Dedifferentiated amniotic fluid mesenchymal stem cell (primary cell): Measurements from ENCODE around the gene COG5.

ENCODE experiments used
- DNase-seq: peaks from one replicate; pipeline ENCODE4 v3.0.0-alpha.2; 2016; ENCODE audit errors: extremely low spot score

Gene COG5

DNA sequence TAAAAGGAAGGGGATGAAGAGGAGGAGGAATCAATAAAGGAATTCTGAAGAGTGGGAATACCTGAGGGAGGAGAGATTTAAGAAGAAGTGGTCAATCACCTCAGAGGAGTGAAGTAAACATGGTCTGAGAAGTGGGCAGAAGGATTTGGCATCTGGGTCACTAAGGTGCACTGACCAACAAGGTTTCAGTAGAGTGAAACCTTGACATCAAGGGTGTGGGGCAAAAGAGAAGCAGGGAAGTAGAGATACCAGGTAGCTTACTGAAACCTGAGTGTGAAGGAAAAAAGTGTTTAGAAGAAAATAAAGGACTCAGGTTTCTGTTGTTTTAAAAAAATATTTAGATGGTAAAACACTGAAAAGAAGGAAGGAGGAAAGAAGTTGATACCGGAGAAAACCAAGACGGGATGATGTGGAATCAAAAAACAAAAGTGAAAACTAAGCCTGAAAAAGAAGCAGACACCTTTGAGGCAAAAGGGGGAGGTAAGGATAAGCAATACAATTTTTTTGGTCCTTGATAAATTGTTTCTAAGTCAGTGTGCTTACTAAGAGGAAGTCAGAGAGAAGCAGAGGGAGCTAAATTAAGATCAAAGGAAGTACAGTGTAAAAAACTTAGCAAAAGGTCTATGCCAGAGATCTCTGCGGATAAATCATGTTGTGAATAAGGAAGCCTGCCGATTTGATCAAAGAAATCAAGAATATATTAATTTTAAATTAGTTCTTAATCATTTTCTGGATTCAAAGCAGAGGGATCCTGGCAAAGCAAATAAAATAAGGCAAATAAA lies 231.0 kb downstream of the COG5 start:
- no peak for DNase-seq

DNA sequence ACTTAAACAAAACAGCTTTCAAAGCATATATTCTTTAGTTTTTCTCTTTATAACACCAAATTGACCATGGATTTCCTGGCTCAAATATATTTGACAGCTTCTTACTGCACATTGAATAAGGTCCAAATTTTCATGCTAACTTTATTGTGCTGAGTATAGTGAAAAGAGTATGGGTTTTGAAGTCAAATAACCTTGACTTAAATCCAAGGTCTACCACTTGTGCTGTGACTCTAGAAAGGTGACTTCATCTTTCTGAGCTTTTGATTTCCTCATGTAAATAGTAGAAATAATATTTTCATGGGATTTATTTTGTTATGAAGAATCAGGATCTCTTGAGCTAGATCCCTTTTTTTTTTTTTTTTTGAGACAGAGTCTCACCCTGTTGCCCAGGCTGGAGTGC lies 233.2 kb downstream of the COG5 start:
- DNase-seq = no peak

DNA sequence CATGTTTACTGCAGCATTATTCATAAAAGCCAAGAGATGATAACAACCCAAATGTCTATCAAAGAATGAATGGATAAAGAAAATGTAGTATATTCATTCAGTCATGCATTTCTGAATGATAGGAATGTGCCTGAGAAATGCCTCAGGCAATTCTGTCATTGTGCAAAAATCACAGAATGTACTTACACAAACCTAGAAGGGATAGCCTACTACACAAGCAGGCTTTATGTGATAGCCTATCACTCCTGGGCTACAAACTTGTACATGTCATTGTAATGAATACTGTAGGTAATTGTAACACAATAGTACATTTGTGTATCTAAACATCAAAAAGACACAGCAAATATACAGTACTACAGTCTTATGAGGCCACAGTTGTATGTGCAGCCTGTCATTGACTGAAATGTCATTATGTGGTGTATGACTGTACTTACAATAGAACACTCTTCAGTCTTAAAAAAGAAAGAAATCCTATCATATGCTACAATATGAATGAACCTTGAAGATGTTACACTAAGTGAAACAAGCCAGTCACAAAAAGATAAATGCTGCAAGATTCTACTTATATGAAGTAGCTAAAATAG lies 235.6 kb downstream of the COG5 start:
- peak; percentile 54 for DNase-seq

DNA sequence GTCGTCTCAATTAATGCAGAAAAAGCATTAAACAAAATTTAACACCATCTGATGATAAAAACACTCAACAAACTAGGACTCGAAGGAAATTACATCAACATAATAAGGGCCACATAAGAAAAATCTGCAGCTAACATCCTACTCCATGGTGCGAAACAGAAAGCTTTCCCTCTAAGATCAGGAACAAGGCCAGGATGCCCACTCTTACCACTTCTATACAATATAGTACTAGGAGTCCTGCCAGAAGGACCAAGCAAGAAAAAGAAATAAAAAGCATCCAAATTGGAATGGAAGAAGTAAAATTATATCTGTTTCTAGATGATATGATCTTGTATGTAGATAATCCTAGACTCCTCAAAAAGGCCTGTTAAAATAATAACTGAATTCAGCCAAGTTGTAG lies 237.7 kb downstream of the COG5 start:
- DNase-seq = no peak

DNA sequence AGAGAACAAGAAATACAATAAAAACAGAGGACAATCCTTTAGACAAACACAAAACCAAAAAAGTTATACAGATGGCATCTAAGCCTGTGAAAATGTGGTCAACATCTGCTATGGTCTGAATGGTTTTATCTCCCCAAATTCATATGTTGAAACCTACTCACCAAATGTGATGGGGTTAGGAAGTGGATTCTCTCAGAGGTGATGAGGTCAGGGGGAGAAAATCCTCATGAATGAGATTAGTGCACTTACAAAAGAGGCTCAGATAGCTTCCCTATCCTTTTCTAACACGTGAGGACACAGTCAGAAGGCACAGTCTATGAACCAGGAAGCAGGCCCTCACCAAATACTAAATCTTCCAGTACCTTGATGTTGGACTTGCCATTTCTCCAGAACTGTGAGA lies 241.7 kb downstream of the COG5 start:
- no peak for DNase-seq

DNA sequence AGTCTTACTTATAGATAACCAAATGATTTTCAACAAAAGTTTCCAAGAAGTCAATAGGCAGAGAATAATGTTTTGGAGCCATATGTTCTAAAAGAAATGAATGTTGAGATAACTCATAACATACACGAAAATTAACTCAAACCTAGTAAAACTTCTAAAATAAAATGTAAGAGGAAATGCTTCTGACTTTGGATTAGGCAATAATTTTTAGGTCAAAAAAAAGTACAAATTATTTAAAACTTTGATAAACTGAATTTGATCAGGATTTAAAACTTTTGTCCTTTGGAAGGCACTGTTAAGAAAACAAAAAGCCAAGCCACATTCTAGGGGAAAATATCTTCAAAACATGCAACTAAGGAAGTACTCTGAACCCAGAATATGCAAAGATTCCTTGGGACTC lies 242.1 kb downstream of the COG5 start:
- no peak for DNase-seq

DNA sequence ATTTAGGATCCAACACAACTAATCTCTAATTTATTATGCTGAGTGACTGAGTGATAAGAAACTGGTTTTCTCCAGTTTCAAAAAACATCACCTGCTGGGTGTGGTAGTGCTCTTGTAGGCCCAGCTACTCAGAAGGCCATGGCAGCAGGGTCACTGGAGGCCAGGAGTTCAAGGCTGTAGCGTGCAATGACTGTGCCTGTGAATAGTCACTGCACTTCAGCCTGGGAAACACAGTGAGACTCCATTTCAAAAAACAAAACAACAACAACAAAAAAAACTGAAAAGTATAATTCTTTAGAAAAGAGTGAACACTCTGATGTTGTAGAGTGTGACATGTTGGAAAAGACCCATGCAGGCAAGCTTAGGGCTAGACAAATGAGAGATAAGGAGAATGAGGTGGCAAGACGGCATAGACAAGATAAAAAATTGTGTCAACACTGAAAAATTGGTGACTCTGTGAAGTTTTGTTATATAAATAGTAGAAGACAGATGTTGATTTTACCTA lies 243.9 kb downstream of the COG5 start:
- DNase-seq = no peak

DNA sequence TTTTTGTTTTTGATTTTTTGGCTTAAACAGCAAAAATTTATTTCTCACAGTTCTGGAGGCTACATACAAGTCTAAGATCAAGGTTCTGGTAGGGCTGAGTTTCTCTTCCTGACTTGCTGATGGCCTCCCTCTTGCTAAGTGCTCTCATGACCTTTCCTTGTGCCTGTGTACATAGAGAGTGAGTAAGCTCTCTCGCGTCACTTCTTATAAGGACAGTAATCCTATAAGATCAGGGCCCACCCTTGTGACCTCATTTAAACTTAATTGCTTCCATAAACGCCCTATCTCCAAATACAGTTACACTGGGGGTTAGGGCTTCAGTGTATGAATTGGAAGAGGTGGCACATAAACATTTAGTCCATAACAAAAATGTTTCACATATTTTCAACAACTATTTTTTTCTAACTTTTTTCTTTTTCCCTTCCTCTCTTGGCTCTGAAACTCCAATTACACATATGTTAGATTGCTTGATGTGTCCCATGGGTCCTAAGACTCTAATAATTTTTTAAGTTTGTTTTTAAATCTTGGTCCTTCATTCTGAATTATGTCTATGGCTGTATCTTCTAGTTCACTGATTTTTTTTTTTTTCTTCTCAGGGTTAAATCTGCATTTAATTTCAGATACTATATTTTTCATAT lies 245.1 kb downstream of the COG5 start:
- no peak for DNase-seq

DNA sequence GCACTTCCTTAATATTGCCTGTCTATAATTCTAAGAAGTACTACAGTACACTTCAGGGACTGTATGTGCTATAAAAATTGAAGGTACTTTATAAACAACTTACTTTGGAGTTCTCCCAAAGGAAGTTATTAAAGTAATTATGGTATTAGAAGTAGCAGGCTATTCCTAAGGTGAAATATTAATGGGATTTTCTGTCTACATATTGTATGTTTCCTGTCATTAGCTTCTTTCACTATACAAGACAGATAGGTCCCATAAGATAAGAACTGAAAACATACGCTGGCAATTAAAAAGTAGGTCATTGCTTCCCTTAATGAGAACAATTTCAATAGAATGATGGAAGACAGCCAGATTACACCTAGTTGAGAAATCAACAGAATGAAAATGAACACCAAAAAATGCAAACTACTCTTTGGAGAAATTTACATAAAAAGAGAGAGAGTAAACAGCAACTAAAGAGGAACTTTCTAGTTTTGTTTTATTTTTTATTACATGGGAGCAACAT lies 248.0 kb downstream of the COG5 start:
- no peak for DNase-seq

DNA sequence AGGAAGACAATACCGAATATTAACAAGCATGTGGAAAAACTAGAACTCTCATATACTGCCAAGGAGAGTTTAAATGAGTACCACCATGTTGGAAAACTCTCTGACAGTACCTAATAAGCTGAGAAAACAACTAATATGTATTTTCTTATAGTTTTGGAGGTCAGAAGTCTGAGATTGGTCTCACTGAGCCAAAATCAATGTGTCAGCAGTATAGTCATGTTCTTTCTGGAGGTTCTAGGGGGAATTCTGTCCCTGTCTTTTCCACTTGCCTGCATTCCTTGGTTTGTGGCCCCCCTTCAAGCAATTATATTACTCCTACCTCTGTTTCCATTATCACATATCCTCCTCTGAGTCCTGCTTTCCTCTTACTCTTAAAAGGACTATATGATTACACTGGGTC lies 250.4 kb downstream of the COG5 start:
- no peak for DNase-seq

DNA sequence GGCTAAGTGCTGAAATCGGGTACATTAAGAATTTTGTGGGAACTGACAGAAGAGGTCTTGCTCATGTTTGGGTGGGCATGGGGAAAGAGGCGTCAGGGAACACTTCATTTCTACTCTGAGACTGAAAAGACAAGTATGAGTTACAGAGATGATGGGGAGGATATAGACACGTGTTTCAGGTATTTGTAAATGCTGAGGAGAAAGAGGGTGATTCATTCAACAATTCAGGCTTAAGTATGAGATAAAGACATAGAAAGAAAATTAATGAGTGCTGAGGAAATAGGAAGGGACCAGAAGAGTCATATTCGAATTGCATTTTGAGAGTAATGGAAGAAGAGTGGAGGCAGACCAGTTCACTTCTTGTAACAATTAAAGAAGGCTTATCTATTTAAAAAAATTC lies 251.3 kb downstream of the COG5 start:
- DNase-seq = no peak

DNA sequence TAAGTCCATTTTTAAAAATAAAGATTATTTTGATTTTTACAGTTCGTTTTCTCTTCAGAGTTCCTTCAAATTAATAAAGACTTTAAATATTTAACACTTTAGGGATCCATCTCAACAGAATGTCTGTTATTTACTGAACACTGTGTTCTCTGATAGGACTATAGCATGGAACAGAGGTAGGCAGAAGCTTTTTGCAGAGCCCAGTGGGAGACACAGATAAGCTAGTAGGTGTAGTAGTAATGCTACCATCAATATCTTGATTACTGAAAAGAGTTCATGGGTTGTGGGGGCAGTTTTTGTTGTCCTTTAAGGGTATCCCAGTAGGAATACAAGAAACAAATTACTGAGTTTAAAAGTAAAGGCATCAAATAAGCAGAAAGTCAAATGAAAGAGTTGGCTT lies 254.4 kb downstream of the COG5 start:
- no peak for DNase-seq

DNA sequence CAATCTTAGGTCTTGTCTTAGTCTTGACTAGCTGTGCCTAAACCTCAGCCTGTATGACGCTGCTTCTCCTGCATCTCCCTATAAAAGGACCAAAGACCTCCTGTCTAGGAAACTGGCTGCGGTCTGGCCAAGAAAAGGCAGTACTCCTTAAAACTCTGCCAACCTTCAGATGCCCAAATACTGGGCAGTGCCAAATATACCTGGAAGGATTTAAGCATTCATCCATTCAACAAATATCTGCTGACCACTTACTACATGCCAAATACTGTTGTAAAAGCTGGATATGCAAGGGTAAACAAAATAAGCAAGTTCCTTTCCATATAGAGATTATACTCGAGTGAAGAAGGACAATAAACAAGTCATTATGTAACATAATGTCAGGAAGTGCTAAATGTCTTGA lies 259.1 kb downstream of the COG5 start:
- no peak for DNase-seq

DNA sequence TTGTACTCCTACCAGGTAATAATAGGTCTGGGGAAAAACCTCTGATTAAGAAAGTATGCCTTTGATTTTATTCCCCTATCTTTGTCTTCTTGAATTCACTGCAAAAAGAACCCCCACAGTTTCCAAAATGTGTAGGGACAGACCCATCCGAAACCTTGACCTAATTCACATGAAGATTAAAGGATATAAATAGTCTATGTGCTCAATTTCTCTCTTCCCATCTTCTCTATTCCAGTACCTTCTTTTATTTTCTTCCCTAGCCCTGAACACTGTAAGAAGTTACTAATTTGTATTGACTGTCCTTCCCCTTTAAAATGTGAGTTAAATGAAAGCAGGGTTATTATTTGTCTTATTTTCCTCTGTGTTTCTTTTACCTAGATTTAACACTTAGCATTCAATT lies 259.7 kb downstream of the COG5 start:
- DNase-seq = no peak

DNA sequence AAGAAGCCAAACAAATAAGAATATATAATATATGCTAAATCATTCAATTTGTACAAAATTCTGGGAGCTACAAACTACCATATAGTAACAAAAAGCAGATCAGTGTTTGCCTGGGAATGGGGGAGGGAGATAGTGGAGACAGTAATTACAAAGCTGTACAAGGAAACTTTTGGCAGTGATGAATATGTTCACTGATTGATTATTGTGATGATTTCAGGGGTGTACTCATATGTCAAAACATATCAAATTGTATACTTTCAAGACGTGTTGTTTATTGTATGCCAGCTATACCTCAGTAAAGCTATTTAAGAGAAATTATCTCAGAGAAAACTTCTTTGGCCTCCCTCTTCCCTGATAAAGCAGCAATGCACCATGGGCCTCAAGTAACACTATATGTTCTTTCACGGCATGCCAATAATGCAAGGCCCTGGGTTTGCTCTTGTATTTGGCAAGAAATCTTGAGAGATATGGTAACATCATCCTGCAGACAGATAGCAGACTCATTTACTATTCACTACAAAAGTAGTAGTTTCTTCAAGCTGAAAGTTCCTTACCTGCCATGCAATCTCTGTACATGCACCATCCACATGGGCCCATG lies 261.4 kb downstream of the COG5 start:
- DNase-seq = no peak

DNA sequence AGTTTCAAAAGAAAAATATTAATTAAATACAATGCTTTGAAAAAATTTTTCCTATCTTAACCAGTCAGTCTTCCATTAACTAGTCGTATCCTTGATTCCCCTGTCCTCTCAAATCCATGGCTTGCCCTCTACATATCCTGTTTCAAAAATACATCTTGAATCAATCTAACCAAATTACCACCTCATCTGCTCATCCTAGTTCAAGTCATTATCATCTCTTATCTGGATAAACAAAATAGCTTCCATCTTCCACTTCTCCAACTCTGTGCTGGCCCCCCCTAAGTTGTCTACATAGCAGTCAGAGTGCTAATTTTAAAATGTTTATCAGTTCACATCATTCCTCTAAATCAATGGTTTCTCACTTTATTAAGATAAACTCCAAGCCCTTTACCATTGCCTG lies 269.5 kb downstream of the COG5 start:
- DNase-seq = no peak

DNA sequence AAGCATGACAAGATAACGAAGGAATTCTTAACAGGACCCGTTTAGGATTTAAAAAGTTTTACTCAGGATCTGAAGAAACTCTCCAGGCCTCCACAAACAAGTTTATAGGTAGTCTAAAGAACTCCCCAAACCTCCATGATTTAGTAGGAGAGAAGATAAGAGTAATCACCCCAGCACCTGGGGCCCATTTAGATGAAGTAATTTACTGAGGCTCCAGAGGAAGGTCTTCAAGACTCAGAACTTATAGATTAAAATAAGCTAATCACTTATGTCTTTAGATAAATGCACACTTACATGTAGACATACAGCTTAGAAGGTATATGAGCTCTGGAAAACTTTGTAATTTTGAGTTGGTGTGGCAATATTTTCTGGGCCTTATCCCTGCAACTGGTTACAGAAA lies 271.1 kb downstream of the COG5 start:
- DNase-seq = no peak

DNA sequence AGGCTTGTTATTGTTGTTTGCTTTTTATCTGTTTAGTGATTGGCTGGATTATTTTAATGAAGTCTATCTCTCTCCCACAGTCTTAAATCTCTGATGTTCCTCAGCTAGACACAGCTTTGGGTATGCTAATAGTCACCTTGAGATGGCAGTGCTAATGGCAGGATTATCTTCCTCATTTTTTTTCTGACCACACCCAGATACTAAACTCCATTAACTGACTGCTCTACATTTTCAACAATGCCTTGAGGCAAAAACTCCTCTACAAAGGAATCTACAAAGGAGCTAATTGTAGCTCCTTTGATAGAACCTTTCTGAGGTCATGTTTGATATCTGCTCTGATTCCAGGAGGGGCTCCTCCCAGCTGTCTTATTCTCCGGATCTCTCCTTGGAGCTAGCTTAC lies 272.3 kb downstream of the COG5 start:
- no peak for DNase-seq

DNA sequence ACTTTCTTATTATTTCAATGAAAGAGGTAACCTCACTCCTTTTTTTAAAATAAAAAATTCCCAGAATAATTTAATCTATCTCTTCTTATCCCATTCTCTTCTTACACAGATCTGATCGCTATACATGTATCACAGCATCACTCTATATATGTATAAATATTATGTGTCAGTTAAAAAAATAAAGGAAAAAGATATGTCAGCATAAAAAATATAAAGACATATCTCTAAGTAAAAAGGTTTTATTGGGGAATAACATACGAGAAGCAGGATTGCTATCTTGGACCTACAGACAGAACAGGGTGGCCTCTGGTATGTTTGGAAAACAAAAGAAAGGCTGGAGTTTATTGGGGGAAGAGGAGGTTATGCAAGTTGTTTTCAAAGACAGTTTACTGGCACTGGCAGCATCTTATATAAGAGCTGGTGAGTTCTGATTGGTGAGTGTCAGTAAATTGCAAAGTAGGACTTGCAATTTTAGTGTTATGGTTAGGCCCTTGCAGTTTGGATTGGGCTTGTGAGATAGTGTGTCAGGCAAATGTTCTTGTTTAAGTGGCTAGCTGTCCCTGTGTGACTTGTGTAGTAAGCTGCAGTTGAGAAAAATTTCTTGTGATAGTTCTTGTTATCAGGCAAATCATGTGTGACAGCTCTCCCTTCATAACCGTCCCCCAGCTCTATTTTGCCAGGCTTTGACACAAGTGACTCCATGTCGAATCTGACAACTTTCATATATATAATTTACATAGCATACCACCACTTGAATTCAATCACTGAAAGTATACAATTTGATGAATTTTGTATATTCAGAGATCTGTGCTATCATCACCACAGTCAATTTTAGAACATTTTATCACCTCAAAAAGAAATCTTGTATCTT lies 276.7 kb downstream of the COG5 start:
- DNase-seq = no peak

DNA sequence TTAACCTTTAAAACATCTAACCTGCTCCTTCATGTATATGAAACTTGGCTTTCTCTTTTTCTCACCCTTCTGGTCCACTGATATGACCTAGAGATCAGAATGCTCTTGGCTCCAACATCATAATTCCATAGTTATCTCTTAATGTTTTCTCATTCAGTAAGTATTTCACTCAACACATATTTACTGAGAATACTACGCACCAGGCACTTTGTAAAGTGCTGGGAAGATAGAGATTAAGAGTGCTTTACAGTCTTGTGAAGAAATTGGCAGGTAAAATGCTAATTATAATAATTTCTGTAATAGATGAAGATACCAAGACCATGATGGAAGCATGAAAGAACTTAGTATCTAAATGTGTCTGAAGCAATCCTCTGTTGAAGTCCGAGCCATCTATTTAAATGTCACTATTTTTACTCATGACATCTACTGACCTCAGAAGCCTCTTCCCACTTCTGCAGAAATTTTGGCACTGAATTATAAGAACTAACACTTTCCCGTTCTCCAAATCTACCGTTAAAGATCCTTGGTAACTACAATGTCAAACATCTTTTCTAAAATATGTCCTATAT lies 278.7 kb downstream of the COG5 start:
- DNase-seq = no peak

DNA sequence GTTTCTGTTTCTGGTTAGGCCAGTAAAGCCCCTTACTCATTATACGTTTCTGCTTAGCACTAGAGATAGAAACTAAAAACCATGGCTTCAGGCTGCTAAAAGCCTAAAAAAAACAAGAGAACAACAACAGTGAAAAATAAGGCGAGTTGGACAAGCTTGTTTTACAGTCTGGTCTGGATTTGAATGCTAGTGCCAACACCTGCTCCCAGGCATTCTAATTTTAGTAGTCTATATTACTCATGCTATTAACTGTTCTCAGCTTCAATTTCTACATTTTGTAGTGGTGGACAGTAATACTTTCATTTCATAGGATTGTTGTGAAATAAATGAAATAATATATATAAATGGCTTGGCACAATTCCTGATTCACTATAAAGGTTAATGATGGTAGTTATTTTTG lies 286.4 kb downstream of the COG5 start:
- DNase-seq = no peak
